ENCODE data around the gene MGLL.

DNA sequence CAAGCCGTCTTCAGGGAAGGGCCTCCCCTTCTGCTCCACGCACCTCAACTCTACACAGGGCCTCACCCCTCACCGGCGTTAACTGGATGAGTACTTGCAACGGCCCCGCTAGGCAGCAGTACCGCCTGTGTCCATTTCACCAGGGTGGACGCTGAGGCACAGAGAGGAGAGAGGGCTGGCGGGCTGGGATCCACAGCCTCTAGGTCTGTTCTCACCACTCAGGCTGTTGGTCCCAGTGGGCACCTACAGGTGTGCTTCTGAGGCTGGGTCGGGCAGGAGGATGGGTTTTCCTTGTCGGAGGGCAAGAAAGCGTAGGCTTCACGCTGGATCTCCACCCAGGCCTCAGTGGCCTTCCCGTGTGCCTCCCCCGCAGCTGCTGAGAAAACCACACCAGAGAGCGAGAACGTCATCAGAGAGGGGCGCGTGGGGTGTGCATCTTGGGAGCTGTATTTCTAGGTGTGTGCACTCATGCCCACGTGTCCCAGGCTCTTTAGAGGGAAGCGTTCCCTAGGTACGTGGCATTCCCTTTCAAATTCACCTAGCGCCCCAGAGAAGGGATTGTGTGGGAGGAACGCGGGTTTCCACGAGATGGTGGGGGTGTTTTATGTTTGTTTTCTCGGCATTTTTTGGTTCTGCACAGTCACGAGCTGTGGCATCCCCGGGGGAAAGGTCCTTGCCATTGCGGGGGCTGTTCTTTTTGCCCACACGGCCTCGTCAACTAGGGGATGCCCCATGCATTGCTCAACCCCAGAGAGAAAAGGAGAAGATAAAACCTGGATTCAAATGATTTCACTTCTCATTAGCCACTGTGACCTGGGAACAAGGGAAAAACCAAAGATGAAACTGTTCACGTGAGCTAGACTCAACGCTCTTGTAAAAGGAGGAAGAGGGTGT is 67.7 kb downstream of the MGLL start:
- TF ChIP-seq, protein P1, sequence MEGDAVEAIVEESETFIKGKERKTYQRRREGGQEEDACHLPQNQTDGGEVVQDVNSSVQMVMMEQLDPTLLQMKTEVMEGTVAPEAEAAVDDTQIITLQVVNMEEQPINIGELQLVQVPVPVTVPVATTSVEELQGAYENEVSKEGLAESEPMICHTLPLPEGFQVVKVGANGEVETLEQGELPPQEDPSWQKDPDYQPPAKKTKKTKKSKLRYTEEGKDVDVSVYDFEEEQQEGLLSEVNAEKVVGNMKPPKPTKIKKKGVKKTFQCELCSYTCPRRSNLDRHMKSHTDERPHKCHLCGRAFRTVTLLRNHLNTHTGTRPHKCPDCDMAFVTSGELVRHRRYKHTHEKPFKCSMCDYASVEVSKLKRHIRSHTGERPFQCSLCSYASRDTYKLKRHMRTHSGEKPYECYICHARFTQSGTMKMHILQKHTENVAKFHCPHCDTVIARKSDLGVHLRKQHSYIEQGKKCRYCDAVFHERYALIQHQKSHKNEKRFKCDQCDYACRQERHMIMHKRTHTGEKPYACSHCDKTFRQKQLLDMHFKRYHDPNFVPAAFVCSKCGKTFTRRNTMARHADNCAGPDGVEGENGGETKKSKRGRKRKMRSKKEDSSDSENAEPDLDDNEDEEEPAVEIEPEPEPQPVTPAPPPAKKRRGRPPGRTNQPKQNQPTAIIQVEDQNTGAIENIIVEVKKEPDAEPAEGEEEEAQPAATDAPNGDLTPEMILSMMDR (IDR thresholded peaks at IDR 0.05): no peak
- TF ChIP-seq EZH2 (IDR thresholded peaks at IDR 0.05; ENCODE audit: borderline replicate concordance, insufficient read depth, low read depth, low read length, poor library complexity, severe bottlenecking): no peak
